Stimulated activated naive CD8-positive, alpha-beta T cell treated with anti-CD3 and anti-CD28 coated beads, Interleukin-15, Interleukin-2, amounts not matched to agents 100 U/mL and 50 U/mL, for 24 hours (primary cell): ENCODE measurements around the gene HSD17B13.
"Not testable (repeated sequence)": the region's sequence is repeated elsewhere in the genome, so short reads cannot be mapped to it uniquely, and the experiment has no call there.

Experiments used
- ATAC-seq: fragments of 150-1000 bp; cut with Tn5 transposase; one replicate; pipeline ENCODE4 v1.10.0; 2021
- DNase-seq: peaks from one replicate; pipeline ENCODE4 v3.0.0; 2021

HSD17B13 gene

GRCh38 chr4:87322754-87323153 lies at the start of gene HSD17B13:
HSD17B13 (minus strand) TSS chr4:87322882; CDS start chr4:87322841, 41 bp downstream.
- DNase-seq (no peak), ATAC-seq (no peak)

- DNase-seq (no peak), ATAC-seq (no peak)
These were observed 47.4 kb upstream of the HSD17B13 start for GRCh38 chr4:87370068-87370467.

- no peak for DNase-seq
- no peak for ATAC-seq
These were observed 44.0 kb upstream of the HSD17B13 start for GRCh38 chr4:87366521-87367162.

GRCh38 chr4:87365348-87365747 lies 42.7 kb upstream of the HSD17B13 start:
- no peak for ATAC-seq
- DNase-seq: no peak

- DNase-seq: no peak
These were observed 40.9 kb upstream of the HSD17B13 start for GRCh38 chr4:87363552-87363951.

GRCh38 chr4:87360338-87360935 lies 37.8 kb upstream of the HSD17B13 start:
- DNase-seq: no peak
- ATAC-seq: no peak

More at GRCh38 chr4:87363552-87363951, 40.9 kb upstream of the HSD17B13 start:
- ATAC-seq: no peak

- no peak for DNase-seq
- ATAC-seq: no peak
These were observed 36.6 kb upstream of the HSD17B13 start for GRCh38 chr4:87359258-87359657.

- DNase-seq (no peak), ATAC-seq (no peak)
These were observed 34.3 kb upstream of the HSD17B13 start for GRCh38 chr4:87356832-87357526.

GRCh38 chr4:87354168-87355102 lies 31.8 kb upstream of the HSD17B13 start:
- no peak for ATAC-seq
- no peak for DNase-seq

- ATAC-seq (no peak), DNase-seq (peak; percentile 19)
These were observed 30.9 kb upstream of the HSD17B13 start for GRCh38 chr4:87353592-87353991.

GRCh38 chr4:87345139-87345538 lies 22.5 kb upstream of the HSD17B13 start:
- ATAC-seq: no peak
- no peak for DNase-seq

- ATAC-seq (no peak), DNase-seq (no peak)
These were observed 20.2 kb upstream of the HSD17B13 start for GRCh38 chr4:87342872-87343271.

GRCh38 chr4:87341954-87342635 lies 19.4 kb upstream of the HSD17B13 start:
- ATAC-seq, DNase-seq: not testable (repeated sequence)

GRCh38 chr4:87339440-87339839 lies 16.8 kb upstream of the HSD17B13 start:
- no peak for ATAC-seq

GRCh38 chr4:87337361-87337760 lies 14.7 kb upstream of the HSD17B13 start:
- DNase-seq (no peak), ATAC-seq (no peak)

More at GRCh38 chr4:87339440-87339839, 16.8 kb upstream of the HSD17B13 start:
- no peak for DNase-seq

- no peak for ATAC-seq
These were observed 10.6 kb upstream of the HSD17B13 start for GRCh38 chr4:87333267-87333666.

GRCh38 chr4:87330761-87331160 lies 8.1 kb upstream of the HSD17B13 start:
- DNase-seq (no peak), ATAC-seq (no peak)

More at GRCh38 chr4:87333267-87333666, 10.6 kb upstream of the HSD17B13 start:
- no peak for DNase-seq

GRCh38 chr4:87327136-87327535 lies 4.5 kb upstream of the HSD17B13 start:
- ATAC-seq (no peak), DNase-seq (no peak)

GRCh38 chr4:87326460-87326859 lies 3.8 kb upstream of the HSD17B13 start:
- DNase-seq (no peak), ATAC-seq (no peak)

- ATAC-seq (no peak), DNase-seq (no peak)
These were observed 794 bp downstream of the HSD17B13 start for GRCh38 chr4:87321888-87322287.

- no peak for DNase-seq
- ATAC-seq: no peak
These were observed 5.2 kb downstream of the HSD17B13 start for GRCh38 chr4:87317527-87317926.

- ATAC-seq (no peak), DNase-seq (no peak)
These were observed 5.7 kb downstream of the HSD17B13 start for GRCh38 chr4:87316961-87317360.
